Measurements from ENCODE around the gene IL5. TPM values are rescaled to one million over a fixed set of nuclear protein-coding genes. Genes with fewer than 3 reads are reported as not detected.

Gene IL5
- total and polyA plus RNA-seq, 2 of the 13 experiments (the other 11 are each of a cell fraction or from before 2014, with no cell fraction given), result not detected

GRCh38 chr5:132504746-132505145, 38.6 kb downstream of the IL5 start (continued):
- TF ChIP-seq ZNF749 (CRISPR knock-in tag; IDR thresholded peaks at IDR 0.05; ENCODE audit: borderline replicate concordance), result no peak
- no peak for TF ChIP-seq PREB (CRISPR knock-in tag; IDR thresholded peaks at IDR 0.05)
- TF ChIP-seq POLR2AphosphoS2 (IDR thresholded peaks at IDR 0.05; ENCODE audit: low read depth, low read length), result no peak
- TF ChIP-seq FOXP4 (CRISPR knock-in tag; IDR thresholded peaks at IDR 0.05), result peak; percentile 73
- no peak for TF ChIP-seq BCLAF1 (IDR thresholded peaks at IDR 0.05)
- peak; percentile 83; the same call in 1 of the 2 replicates for TF ChIP-seq ARID3A (IDR thresholded peaks at IDR 0.05; ENCODE audit: low read depth, low read length)
- no peak for TF ChIP-seq HNF4A (CRISPR knock-in tag; IDR thresholded peaks at IDR 0.05)
- no peak for TF ChIP-seq TRIM24 (CRISPR knock-in tag; IDR thresholded peaks at IDR 0.05)
- TF ChIP-seq ZNF343 (CRISPR knock-in tag; IDR thresholded peaks at IDR 0.05), result no peak
- TF ChIP-seq CCAR2 (optimal IDR thresholded peaks at IDR 0.05; ENCODE audit: low read depth, low read length), result no peak
- peak; percentile 18; the same call in 1 of the 2 replicates for TF ChIP-seq RCOR2 (CRISPR knock-in tag; IDR thresholded peaks at IDR 0.05)
- no peak for TF ChIP-seq ZNF276 (CRISPR knock-in tag; IDR thresholded peaks at IDR 0.05; ENCODE audit: low read depth)
- TF ChIP-seq GRHL1 (CRISPR knock-in tag; conservative IDR thresholded peaks at IDR 0.05), result no peak
- TF ChIP-seq ZEB1 (IDR thresholded peaks at IDR 0.05; ENCODE audit: insufficient replicate concordance, low read depth), result no peak
- no peak for TF ChIP-seq ZNF563 (CRISPR knock-in tag; IDR thresholded peaks at IDR 0.05)
- TF ChIP-seq ZC3H4 (CRISPR knock-in tag; IDR thresholded peaks at IDR 0.05; ENCODE audit: borderline replicate concordance), result no peak
- no peak for TF ChIP-seq GTF2F1 (IDR thresholded peaks at IDR 0.05; ENCODE audit: low read length)
- no peak for TF ChIP-seq ZNF354B (CRISPR knock-in tag; IDR thresholded peaks at IDR 0.05)
- TF ChIP-seq NR2F2 (IDR thresholded peaks at IDR 0.05; ENCODE audit: borderline replicate concordance, low read depth), result no peak
- TF ChIP-seq HNRNPH1 (optimal IDR thresholded peaks at IDR 0.05; ENCODE audit: low read depth, low read length), result no peak

Data from HepG2 (cell line).